ENCODE measurements around the gene RALB. TPM values are rescaled to one million over a fixed set of nuclear protein-coding genes. Genes with fewer than 3 reads are reported as not detected.
"Not testable (repeated sequence)": the region's sequence is repeated elsewhere in the genome, so short reads cannot be mapped to it uniquely, and the experiment has no call there.

RALB gene
- total RNA-seq, 1 donor from 2014 or later = 235 TPM

DNA sequence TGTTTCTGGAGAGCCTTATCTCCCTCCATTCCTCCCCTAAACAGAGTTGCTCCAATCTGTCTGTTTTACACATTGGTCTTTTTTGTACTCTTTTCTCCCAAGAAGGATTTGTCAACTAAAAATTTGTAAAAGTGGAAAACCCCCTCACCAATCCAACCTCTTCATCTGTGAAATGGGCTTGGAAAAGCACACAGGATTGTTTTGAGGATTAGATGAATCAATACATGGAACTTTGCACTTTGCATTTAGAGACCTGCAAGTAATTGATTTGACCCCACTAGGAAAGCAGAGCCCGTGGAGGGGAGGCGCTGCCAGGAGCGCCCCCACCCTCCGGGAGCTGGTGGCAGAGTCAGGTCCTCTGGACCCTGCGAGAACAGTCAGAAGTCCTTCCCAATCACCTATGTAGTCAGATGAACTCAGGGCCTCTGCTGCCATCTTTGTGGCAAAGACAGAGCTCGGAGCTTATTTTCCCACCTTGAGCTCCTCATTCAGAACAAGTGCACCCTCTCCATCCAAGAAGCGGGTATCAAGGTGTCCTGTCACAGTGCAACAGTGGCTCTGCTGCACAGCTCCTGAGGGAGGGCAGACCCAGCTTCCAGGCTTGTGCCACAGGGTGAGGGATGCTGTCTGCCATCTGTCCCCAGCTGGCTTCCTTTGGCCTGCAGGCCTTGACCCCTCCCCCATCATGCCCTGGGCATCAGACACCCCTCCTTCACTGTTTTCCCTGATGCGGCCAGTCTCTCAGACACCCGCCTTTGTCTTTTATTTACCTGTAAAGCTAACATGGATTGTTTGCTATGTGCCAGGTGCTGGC is 27.7 kb upstream of the RALB start:
- no peak for DNase-seq

DNA sequence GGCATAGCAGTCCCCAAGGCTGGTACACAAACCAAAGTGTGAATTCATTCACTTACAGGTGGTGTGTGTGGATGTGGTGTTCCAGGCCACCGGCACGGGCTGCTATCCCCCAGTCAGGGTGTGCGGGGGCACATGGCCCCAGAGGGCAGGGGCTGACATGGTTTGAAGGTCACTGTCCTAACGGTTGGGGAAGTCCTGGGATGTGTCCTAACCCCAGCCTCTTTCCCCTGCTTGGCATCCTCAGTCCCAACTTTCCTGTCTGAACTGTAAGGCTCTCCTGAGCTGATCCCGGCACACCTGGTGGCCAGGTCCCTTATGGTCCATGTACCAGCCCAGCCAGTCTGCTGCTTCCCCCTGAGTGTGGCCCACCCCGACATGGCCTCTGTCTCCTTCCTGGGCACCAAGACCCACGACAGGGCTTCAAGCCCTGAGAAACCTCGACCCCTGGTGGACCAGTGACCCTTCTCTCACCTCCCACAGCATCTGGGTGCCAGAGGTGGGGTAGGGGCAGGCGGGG is 27.0 kb upstream of the RALB start:
- no peak for DNase-seq

GRCh38 chr2:120226316-120226715 is 26.3 kb upstream of the RALB start:
- no peak for DNase-seq

DNA sequence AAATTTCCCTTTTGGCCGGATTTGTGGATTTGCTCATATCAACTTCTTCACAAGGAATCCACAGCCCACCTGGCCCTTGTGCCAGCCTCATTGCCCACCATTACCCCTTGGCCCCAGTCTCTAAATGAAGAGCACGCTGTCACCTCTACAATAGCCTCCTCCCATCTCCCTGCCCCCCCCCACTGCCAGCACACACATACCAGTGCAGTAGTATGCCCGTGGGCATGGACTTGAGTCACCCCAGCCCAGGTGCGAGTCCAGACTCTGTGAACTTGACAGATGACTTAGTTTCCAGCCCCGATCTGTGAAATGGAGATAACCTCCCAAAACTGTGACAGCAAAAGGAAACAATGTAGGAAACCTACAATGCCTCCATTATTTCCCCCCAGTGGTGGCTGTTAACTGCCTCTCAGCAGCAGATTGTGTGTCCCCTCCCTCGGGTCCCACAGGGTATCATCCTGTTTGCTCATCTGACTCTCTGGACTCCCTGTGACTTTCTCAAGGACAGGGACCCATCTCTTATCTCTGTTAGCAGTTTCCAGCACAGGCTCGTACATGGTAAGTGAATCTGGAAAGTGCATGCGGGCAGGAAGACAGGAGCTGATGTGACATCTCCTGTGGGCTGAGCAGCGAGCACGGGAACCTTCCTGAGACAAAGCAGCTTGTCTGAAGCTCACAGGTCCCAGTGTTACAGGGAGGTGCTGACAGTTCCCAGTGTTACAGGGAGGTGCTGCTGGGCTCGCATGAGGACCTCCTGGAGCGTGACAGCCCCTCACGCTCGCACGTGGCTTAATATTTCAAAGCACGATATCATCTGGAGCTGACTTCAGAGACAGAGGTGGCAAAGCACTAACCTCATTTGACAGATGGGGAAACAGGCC is 25.3 kb upstream of the RALB start:
- no peak for DNase-seq

- peak; percentile 43 for DNase-seq
Measured at GRCh38 chr2:120228503-120228902, 24.1 kb upstream of the RALB start.

DNA sequence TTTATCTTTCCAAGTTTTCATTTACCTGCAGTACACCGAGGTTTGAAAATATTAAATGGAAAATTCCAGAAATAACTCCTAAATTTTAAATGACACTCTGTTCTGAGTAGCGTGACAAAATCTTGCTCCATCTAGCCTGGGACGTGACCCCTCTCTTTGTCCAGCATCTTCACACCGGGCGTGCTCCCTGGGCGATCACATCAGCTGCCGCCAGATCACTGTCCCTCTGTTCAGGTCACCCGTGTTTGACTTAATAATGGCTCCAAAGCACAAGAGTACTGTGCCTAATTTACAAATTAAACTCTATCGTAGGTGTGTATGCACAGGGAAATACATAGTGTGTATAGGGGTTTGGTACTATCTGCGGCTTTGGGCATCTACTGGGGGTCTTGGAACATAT is 23.3 kb upstream of the RALB start:
- DNase-seq = no peak

DNA sequence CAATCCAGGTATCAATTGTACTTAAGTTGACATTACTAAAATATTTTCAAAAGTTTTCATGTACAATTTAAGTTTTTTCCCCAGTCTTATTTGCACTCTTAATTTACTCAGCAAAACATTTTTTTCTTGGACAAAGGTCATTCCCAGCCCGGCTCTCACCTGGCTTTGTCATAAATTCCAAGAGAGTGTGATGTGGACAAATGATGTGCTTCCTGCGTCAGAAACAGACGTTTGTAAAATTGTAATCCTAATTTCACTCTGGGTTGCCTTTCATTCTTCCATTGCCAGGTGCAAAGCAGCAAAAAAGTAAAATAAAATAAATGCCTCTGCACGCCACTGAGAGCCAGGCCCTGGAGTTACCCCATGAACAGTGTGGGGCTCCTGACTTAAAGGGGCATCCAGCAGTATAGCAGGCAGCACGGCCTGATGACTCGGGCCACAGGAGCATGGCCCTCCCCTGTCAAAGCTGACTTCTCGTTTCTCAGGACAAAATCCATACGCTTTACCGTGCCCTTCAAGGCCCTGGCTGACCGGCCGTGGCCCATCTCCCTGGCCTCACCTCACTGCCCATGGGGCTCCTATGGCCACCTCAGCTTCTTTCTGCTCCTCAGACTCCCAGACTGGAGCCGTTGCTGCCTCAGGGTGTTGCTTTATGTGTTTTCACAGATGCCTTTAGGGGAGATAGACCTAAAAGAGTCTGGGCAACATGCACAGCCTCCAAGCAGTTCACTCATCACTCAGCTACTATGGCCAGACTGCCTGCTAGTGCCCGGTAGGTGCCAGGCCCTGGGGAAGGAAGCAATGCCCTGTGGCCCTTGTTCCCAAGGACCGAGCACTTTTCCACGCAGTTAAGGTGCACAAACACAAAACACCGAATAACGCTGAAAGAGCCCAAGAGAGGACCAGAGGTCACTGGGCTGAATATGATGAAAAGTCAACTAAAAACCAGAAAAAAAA is 21.9 kb upstream of the RALB start:
- no peak for DNase-seq

DNA sequence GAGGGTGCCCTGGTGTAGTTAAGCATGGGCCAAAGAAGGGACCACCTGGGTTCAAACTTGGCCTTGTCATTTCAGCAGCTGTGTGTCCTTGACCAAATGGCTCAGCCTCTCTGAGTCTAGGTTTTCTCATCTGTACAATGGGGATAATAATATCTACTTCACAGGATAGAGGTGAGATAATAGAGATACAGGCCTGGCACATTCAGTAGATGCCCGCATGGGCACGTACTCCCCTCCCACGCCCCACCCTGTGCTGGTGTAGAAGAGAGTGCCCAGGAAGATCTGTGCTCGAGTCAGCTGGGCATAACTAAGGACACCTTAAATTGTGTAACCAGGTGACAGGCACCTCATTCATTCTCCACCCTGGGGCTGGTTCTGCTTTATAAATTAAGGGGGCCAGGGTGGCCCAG is 21.1 kb upstream of the RALB start:
- no peak for DNase-seq

DNA sequence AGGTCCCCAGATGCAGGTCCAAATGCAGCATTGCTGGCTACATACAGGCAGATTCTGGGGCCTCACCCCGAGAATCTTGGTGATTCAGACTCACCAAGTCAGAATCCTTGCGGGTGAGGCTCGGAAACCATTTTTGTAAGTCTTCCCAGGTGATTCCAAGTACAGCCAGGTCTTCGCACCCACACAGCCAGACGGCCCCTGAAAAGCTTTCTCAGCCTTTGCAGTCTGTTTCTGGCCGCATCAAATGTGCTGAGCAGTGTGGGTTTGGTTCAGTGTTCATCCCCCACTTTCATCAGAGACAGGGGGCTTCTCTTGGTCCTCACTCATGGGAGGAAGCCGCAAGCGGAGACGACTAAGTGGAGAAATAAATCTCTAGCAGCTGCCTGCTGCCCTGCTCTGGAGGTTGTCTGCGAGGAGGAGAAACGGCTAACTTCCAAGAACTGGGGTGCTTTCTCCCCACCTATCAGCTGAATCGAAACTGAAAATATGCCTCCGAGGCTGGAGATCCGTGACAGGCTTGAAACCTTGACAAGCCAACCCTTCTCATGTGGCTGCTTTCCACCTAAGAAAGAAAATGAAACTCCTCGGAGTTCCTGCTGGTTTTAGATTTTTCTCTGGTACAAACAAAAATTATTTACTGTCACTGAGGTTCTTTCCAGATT is 20.5 kb upstream of the RALB start:
- no peak for DNase-seq

DNA sequence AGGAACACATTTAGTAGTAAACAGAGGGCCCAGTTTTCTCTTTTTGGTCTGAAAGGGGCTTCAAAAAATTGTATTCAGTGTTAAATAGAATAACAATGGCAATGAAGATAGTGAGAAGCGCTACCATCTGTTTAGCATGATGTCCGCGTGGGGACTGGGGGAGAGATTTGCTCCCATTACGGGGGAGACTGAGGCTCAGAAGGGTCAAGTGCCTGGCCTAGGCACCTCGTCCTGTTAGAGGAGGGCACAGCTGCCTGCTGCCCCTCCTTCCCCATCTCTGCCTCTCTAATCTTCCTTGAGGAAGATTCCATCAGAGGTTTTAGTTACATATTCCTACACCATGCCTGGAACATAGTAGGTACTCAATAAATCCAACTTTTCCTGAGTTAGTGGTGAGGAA is 19.4 kb upstream of the RALB start:
- DNase-seq = no peak

GRCh38 chr2:120235158-120235557 is 17.5 kb upstream of the RALB start:
- DNase-seq = not testable (repeated sequence)

DNA sequence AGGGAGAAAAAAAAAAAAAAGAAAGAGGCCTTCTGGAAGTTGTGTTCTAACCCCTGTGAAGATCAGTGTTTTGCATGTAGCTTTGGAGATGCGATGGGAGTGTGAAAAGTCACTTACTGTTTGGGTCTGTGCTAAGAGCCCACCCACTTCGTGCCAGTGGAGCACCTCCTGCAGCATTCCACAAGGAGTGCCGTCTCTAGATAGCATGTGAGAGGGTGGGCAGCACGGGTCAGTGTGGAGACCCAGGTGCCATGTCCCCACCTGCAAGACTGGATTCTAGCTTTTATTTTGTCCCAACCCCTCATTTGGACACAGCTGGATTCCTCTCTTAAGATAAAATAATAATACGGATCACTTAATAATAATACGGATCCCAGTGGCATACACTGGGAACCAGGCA is 17.0 kb upstream of the RALB start:
- no peak for DNase-seq

DNA sequence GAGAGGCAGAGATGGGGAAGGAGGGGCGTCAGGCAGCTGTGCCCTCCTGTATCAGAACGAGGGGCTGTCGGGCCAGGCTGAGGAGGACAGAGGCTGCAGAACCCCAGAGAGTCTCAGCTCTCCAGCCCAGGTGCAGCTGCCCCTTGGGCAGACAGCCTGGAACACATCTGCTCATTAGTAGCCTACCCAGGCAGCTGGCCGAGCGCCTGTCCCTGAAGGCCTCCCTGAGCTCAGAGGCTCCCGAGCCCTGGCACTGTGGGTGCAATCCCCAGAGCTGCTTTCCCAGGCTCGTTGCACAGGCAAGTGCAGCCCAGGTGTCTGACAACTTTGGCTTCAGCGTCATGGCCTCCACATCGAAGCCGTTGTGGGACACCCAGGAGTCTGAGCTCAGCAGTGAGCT is 16.3 kb upstream of the RALB start:
- no peak for DNase-seq

DNA sequence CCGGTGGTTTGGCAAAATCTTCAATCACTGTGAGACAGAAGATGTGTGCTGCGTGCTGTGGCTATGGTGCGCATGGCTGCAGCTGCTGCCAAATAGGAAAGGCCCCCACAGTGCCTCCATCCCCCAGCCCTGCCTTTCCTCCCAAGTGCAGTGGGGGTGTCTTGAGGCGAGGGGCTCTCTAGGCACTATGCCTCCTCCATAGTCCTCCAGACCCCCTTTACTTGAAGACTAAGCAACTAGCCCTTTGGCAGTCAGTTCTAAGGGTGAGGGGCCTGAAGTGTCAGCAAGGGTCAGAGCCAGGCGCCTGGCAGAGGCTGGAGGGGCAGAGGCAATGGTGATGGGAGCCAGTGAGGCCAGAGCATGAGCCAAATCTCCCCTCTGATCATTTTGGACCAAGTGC is 15.9 kb upstream of the RALB start:
- no peak for DNase-seq

DNA sequence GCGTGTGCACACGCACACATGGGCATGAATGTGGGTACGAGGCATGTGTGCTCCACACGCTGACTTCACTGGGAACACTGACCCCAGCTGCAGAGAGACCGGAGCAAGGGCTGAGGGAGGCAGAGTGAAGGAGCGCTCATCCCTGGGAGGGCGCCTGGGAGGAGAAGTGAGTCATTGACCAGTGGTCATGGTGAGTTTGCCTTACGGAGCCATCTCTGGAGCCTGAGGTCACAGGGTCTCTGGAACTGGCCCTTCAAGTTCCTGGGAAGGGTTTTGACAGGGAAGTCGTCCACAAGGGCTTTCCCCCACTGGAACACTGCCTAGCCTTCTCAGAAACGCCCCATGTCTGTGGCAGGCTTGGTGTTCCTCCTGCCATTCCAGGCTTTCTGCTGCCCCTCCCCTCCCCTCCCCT is 15.2 kb upstream of the RALB start:
- peak; percentile 52 for DNase-seq

DNA sequence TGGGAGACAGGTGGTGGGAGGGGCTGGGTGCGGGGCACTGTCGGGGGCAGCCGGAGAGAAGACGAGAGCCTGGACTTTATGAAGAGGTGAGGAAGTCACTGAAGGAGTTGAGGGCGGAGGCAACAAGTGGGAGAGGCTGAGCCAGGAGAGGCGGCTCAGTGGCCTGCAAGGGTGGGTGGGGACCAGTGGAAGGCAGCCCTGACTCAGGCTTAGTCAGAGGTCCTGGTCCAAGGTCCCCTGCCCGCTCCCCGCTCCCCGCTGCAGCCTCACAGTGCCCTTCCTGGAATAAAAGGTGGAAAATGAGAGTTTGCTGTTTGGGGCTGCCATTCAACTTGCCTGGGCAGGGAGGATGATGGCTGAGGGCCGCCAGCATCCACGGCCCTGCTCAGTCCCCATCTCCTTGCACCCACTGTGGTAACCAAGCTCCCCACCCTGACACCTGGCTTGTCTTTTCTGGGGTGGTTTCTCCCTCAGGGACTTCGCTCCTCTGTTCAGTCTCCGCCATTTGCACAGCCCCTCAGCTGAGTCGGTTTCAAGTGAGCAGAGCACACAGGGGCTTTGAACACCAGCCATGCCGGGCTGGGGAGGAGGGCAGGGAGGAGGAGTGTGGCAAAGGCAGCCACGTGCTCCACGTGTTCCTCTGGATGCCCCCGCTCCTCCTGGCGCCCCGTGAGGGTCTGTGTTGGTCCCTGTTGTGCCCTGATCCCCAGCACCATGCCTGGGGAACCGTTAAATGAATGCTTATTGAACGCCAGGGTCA is 13.7 kb upstream of the RALB start:
- peak; percentile 79 for DNase-seq

- peak; percentile 99 for DNase-seq
Measured at GRCh38 chr2:120239488-120240287, 13.0 kb upstream of the RALB start.

GRCh38 chr2:120240901-120241429 is 11.7 kb upstream of the RALB start:
- no peak for DNase-seq

- DNase-seq = no peak
Measured at GRCh38 chr2:120241684-120242083, 11.0 kb upstream of the RALB start.

DNA sequence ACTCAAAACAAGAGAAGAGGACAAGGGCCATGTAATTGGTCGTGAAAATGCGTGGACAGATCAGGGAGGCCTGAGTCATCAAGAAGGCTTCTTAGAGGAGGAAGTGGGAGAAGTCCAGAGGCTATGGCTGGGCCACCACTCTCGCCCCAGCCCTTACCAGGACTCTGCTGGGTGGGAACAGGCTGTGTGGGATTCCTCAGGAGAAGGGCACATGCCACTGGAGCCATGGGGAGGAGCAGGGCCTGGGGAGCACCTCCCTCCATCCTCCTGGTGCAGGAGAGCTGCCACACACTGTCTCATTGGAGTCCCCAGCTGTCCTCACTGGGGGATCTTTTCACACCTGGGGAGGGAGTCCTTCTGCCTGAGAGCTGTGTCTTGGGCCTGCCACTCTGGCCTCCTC is 9.4 kb upstream of the RALB start:
- DNase-seq = peak; percentile 52

All from dermis blood vessel endothelial cell (primary cell).